Right lobe of liver (tissue), 4 donors: ENCODE measurements around the gene MAP1LC3C.

ENCODE experiments used
- CTCF ChIP-seq, 4 donors: fragments of 200-600 bp in 3 of 4; fragments of 450-650 bp in 1 of 4; IDR thresholded peaks; one replicate each; pipeline versions ENCODE4 v1.5.1 to v1.8.0; 2016 to 2022; ENCODE audit warnings: antibody characterized with exemption in 4 of 4, mild to moderate bottlenecking in 2 of 4
- POLR2A ChIP-seq: fragments of 450-650 bp; IDR thresholded peaks from one replicate; pipeline ENCODE4 v1.6.1; 2017; ENCODE audit warnings: antibody characterized with exemption, mild to moderate bottlenecking
- donor health status: DM: no; HTN: no; CAD: no.
- donor health status: DM: no; HTN: no; CAD: no.
- donor health status: DM: no; HTN: yes; CAD: no.

- TF ChIP-seq CTCF (IDR thresholded peaks at IDR 0.05) (no peak), POLR2A (no peak)
Observed at GRCh38 chr1:242016479-242016878, 17.6 kb upstream of the MAP1LC3C start.
